ENCODE measurements around the gene CEP72. TPM values are rescaled to one million over a fixed set of nuclear protein-coding genes. Genes with fewer than 3 reads are reported as not detected.
"Not testable (repeated sequence)": the region's sequence is repeated elsewhere in the genome, so short reads cannot be mapped to it uniquely, and the experiment has no call there.

The CEP72 gene
- total RNA-seq, 1 donor from 2014 or later: 4.5 TPM

DNA sequence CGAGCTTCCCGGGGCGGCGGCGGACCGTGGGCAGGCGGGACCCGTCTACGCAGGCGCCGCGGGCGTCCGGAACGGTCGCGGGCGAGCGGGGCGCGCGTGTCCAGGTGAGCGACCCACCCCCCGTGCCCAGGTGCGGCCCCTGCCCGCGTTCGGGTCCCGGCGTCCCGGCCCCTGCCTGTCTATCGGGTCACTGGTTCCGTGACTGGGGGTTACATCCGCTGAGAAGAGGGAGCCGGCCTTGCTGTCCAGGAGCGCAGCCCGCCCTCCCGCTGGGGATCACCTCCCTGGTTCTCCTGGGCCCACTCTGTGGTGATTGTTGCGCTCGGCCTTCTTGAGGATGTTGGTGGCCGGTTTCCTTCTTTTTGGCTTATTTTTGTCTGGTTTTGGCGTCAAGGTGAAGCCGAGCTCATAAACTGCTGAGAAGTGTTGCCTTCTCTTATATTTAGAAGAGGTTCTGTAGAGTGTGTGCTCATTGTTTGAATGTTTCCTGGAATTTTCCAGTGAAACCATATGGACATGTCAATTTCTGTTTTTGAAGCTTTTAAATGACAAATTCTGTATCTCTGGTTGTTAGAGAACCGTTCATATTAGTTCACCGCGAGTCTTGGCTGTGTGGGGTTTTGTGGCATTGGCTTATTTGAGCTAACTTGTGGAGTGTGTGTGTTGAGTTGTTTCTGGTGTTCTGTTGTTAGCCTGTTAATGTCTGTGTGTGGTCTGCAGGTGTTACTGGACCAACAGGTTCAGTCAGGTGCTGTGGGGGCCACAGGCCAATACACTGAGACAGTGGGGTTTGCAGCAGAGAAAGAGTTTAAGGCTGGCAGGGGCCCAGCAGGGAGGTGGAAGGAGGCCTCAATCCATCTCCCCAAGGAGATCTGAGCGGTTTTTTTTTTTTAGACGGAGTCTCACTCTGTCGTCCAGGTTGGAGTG is 621 bp downstream of the CEP72 start:
- peak in 1 of 2 donors; percentile 37 for DNase-seq (ENCODE audit: low spot score in 2 of 2)
- no peak for FAIRE-seq

DNA sequence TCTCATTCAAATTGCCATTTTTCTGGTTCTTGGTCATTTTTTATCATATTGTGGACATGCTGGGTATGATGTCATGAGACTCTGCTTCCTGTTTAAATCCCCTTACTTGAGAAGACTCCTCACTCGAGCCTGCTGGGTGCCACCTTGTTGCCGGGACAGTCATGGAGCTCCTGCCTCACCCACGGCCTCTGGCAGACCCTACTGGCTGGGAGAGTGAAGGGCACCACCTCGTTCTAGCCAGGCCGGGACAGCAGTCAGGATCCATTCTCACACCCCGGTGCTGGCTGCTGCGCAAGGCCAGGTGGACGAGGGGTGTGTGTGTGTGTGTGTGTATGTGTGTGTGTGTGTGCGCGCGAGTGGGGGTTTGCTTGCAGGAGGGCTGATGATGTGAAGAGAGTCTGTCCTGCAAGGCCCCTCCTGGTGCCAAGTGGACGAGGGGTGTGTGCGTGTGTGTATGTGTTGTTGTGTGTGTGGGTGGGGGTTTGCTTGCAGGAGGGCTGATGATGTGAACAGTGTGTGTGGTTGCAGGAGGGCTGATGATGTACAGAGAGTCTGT is 4.4 kb downstream of the CEP72 start:
- DNase-seq (ENCODE audit: low spot score in 2 of 2) (no peak), FAIRE-seq (no peak)

DNA sequence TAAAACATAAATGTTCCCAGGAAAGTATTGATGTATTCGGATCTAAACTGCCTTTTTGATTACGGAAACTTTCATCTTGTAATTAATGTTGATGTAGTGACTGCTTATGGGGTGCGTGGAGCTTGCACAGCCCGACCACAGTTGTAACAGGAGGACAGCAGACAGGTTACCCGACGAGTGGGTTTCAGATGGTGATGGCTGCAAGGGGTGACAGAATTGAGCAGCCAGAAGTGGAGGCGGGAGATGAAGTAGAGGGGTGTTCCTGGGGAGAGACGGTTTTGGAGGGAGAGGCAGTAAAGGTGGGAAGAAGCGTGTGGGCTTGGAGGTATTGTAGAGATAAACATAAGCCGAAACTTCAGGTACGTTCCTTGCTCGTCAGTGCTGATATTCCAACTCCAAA is 5.8 kb downstream of the CEP72 start:
- DNase-seq (ENCODE audit: low spot score in 2 of 2): no peak
- no peak for FAIRE-seq

DNA sequence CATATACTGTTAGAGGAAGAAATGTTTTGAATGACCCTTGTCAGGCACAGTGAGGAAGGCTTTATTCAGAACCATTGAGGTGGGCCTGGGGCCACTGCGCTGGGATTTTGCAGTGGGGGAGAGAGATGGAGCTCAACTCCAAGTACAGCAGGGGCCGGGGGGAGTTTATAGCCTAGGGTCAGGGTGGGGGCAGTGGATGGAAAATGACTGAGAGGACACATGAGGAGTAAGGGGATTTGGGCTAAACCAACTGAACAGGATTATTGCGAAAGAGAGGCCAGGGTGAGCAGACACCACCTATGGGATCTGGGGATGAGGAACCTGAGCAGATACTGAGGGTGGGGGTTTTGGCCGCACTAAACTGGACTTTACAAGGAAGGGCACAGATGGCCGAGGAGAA is 6.3 kb downstream of the CEP72 start:
- DNase-seq (ENCODE audit: low spot score in 2 of 2) (no peak), FAIRE-seq (no peak)

DNA sequence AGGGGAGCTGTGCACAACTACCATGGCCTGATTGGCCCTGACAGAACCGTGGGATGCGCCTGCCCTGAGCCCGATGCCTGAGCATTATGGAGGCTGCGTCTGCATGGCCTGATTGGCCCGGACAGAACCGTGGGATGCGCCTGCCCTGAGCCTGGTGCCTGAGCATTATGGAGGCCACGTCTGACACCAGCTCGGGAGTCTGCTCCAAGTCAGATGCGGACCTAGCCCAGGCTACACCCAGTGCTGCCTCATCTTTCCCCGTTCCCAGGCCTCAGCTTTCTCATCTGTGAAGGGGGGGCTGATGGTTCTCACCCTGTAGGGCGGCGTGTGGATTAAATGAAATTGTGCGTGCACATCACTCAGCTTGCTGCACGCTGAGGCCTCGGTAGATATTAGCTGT is 7.3 kb downstream of the CEP72 start:
- FAIRE-seq: no peak
- DNase-seq (ENCODE audit: low spot score in 2 of 2): no peak

DNA sequence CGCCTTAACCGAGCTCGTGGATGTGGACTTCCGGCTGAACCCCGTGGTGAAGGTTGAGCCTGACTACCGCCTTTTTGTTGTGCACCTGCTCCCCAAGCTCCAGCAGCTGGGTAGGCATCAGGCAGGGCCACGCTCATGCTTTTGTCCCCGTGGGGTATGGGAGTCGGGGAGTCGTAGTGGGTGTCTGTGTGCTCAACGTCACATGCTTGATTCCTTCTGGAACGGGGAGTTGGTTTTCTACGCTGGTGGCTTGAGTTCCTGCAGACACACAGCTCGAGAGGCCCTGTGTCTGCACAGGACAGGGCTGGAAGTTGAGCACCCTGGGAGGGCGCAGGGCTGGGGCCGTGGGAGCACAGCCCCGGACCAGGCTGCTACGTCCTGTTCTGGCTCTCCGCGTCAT is 8.0 kb downstream of the CEP72 start:
- DNase-seq (ENCODE audit: low spot score in 2 of 2): no peak
- FAIRE-seq: no peak

DNA sequence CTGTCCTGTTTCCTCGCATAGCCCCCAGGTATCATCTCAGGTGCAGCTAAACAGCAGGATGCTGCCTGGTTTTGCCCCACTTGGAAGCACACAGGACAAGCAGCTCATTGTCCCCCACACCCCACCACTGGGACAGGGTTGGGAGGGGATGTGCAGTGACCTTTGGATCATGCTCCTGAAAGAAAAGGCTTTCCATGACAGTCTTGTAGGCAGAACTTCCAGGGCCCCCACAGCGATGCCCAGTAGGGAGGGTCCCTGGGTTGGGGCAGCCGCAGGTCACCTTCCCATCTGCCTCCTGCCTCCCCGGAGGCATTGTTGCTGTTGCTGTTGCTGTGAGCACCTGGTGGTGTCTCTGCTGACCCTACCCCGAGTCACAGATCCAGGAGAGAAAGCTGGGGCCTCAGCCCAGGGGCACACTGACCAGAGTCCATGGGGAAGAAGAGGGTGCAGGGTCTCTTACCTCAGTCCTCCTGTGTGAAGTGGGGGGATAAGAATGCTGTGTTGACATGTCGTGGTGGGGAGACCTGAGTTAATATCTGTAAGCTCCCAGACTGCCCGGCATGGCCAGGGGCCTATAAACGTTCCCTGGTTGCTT is 8.5 kb downstream of the CEP72 start:
- no peak for DNase-seq (ENCODE audit: low spot score in 2 of 2)
- FAIRE-seq: no peak

DNA sequence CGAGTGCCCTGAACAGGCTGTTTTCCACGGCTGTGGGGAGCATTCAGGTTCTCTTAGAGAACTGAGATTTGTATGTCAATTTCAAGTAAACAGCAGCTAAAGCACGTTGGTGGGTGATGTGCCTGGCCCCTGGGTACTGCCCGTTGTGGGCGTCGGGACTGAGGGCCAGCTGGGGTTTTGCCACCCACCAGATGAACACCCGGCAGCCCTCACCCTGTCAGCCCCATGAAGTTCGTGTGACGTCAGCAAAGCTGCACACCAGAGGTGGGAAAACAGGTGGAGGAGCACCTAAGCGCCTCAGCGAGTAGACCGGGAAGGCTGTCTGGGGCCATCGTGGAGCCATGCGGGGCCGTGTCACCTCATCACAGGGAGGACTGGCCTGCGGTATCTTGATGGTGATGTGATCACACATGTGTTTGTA is 9.2 kb downstream of the CEP72 start:
- DNase-seq (ENCODE audit: low spot score in 2 of 2) (no peak), FAIRE-seq (no peak)

DNA sequence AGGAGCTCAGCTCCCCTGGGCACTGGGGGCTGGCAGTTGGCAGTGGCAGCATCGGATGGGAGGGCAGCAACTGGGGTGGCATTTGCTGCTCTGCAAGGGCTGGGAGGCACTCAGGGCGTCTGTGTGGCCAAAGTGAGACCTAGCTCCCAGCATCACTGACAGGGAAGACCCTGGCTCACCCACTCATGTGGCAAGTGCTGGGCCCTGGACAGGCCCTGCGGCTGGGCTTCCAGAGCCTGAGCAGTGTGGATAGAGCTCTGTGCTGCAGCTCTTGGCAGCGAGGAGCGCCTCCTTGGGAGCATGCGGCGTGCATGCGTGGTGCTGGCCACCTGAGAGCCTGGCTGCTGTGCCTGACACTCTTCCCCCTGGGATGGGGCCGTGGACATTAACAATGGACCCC is 10.2 kb downstream of the CEP72 start:
- FAIRE-seq: no peak
- DNase-seq (ENCODE audit: low spot score in 2 of 2): no peak

DNA sequence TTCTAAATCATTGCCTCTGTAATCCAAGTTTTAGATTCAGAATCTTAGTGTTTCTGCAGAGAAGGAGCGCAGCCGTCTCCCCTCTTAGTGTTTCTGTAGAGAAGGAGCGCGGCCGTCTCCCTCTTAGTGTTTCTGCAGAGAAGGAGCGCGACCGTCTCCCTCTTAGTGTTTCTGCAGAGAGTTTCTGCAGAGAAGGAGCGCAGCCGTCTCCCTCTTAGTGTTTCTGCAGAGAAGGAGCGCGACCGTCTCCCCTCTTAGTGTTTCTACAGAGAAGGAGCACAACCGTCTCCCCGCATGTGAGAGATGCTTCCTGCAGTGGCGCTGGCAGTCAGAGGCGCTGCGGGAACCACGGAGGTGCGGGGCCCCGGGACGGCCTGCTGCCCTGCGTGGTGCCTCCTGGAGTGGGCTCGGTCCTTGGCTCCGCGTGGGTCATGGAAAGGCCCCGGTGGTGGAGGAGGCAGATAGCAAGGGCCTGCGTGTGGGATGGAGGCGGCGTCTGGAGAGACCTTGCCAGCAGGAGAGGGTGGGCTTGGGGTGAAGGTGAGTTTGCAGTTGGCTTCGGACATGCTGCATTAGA is 10.9 kb downstream of the CEP72 start:
- no peak for DNase-seq (ENCODE audit: low spot score in 2 of 2)
- no peak for FAIRE-seq

DNA sequence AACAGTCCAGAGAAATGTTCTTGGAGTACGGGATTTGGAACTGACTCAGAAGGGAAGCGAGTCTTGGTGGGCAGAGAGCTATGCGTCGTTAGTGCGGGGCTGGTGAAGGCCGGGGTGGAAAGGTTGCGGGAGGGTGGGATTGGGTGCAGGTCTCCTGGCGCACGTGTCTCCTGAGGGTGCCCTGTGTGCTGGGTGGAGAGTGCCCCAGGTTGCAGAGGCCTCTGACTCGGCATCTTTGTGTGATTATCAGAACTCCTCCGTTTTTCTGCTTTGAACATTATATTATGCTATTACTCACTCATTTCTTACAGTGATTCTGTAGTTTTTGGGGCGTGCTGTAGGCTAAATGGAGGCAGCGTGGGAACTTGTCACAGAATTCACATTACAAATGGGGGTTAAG is 11.4 kb downstream of the CEP72 start:
- no peak for FAIRE-seq
- no peak for DNase-seq (ENCODE audit: low spot score in 2 of 2)

DNA sequence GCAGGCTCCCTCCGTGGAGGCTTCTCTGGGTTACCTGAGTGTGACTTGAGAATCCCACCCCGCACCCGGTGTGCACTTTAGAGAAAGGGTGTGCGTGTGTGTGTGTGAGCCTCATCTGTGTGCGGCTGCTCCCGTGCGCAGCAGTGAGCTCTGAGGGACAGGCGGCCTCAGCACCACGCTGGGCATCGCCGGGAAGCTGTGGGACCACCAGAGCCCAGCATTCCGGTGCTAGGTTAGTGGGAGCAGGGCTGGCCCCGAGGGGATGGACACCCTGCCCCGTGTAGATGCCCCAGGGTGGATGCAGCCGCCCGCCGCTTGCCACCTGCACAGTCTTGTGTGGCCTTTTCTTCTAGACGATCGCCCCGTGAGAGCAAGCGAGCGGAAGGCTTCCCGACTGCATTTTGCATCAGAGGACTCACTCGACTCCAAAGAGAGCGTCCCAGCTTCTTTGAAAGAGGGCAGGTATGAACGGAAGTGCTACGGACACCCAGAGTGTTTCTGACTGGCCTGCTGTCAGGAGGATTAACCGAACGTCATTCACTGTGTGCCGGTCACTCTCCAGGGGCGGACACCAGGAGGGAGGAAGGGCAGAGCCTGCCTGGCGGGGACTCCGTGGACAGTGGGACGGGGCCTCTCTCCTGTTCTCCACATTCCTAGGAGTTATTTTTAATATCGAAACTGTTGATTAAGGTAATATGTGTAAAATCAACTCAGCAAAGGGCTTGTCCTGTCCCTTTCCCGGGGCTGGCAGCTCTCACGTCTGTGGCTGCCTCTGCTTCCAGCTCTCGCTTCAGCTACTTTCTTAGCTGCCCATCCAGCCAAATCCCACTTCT is 12.2 kb downstream of the CEP72 start:
- DNase-seq (ENCODE audit: low spot score in 2 of 2) (no peak), FAIRE-seq (no peak)

DNA sequence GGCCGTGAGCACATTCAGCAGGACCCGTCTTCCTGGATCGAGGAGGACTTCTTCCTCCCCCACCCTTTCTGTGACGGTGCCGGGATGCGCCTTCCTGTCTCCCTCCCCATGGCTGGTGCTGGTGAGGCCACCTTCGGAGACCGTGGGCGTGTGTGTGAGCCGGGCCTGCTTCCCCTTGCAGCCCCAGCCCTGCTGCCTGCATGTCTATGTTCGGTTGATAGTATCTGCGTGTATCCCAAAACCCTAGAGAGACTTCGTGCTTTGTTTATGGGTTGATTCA is 12.8 kb downstream of the CEP72 start:
- FAIRE-seq: no peak
- DNase-seq (ENCODE audit: low spot score in 2 of 2): no peak

DNA sequence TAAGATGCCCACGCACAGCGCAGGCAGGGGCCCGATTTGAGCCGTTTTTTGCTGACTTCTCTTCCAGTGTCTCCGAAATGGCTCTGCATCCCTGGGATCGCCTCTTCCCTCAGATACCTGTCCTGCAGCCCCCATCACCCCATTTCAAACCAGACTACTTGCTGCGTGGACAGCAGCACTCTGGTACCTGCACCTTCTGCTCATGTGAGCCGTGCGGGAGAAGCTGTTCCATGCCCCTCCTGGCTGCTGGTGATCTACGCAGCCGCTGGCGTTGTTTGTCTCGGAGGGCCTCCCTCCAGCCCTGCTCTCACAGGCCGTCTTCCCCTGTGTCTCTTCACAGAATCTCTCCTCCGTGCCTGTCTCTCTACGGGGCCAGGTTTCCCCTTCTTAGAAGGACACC is 13.4 kb downstream of the CEP72 start:
- DNase-seq (ENCODE audit: low spot score in 2 of 2) (no peak), FAIRE-seq (no peak)

DNA sequence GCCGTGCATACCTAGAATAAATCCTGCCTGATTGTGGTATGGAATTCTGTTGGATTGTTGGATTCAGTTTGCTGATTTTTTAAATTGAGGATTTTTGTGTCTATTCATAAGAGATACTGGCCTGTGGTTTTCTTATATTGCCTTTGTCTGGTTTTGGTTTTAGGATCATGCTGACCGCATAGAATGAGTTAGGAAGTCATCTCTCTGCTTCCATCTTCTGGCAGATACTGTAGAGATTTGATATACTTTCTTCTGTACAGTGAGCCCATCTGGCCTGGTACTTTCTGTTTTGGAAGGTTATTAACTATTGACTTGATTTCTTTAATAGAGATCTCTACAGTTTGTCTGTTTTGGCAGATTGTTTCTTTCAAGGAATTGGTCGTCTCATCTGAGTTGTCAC is 14.7 kb downstream of the CEP72 start:
- FAIRE-seq: no peak
- DNase-seq (ENCODE audit: low spot score in 2 of 2): no peak

DNA sequence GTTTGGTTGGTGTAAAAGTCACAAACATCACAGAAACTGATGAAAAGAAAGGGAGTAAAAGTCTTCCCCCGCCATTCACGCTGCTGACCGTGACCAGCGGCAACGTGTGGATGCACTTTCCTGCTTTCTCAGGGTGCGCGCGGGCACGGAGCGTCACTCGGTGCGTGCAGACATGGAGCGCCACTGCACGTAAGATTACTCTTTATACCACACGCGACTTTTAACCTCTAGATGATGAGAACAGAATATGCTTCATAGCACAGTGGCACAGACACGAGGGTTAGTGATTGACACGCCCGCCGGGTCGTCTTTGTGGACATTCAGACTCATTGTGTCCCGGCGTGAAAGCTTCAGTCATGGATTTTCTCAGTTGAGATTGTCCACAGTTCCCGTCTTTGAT is 15.7 kb downstream of the CEP72 start:
- FAIRE-seq: no peak
- no peak for DNase-seq (ENCODE audit: low spot score in 2 of 2)

DNA sequence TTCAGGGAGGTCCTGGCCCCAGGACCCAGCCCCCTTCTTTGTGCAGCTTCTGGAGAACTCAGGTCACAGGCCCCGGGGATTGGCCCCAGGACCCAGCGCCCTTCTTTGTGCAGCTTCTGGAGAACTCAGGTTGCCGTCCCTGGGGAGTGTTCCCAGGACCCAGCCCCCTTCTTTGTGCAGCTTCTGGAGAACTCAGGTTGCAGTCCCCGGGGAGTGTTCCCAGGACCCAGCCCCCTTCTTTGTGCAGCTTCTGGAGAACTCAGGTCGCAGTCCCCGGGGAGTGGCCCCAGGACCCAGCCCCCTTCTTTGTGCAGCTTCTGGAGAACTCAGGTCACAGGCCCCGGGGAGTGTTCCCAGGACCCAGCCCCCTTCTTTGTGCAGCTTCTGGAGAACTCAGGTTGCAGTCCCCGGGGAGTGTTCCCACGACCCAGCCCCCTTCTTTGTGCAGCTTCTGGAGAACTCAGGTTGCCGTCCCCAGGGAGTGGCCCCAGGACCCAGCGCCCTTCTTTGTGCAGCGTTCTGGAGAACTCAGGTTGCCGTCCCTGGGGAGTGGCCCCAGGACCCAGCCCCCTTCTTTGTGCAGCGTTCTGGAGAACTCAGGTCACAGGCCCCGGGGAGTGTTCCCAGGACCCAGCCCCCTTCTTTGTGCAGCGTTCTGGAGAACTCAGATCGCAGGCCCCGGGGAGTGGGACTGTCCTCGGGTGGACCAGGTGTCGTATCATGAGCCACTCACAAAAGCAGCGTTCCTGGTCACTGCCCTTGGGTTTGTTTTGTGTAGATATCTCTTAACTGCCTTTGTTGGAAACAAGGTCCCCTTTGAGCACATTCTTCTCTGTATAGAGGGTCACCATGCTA is 16.4 kb downstream of the CEP72 start:
- FAIRE-seq; DNase-seq (ENCODE audit: low spot score in 2 of 2): not testable (repeated sequence)

DNA sequence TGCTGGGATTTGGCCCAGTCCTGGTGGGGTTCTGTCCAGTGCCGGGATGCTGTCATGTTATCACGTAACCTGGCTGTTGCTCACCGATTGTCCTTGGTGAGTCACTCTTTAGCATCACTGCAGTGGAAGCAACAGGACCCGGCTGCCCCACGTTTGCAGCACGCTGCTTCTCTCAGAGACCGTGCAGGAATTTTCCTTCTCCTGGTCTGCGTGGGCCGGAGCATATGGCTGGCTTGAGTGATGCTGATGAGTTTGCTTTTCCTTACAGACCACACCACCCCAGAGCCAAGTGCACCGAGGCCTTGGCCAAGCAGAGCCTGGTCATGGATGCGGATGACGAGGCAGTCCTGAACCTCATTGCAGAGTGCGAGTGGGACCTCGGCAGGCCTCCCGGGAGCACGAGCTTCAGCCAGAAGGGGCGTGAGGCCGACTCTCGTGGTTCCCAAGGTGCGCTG is 21.4 kb downstream of the CEP72 start:
- DNase-seq (ENCODE audit: low spot score in 2 of 2) (no peak), FAIRE-seq (no peak)

DNA sequence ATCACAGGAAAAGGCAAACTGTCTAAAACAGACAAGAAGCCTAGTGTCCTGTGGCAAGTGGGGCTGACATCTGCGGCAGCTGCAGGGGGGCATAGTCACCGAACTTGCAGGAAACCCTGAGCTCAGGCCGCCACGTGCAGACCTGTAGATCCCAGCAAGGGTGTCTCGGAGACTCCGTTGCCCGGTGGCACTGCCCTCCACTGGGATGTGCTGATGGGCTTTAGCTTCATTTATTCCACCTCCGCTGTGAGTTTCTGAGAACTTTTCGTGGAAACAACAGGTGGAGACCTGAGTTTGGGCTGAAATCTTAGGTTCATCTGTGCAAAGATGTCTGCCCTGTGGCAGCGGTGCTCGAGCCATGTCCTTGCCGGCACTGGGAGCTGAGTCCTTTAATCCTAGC is 22.1 kb downstream of the CEP72 start:
- DNase-seq (ENCODE audit: low spot score in 2 of 2) (no peak), FAIRE-seq (no peak)
